Stimulated activated CD4-positive, alpha-beta T cell treated with anti-CD3 and anti-CD28 coated beads, TNF-alpha, amount 100 ng/mL, for 24 hours (primary cell): ENCODE results near the gene SLC27A4.
A peak's percentile ranks its signal among the peaks of the same experiment; 100 is the strongest.
"Not testable (repeated sequence)": the region's sequence is repeated elsewhere in the genome, so short reads cannot be mapped to it uniquely, and the experiment has no call there.

Experiments used
- DNase-seq, 3 experiments: peaks; one replicate each; pipeline ENCODE4 v3.0.0-alpha.2; 2020; ENCODE audit warnings: low read depth in 3 of 3

Gene SLC27A4

DNA sequence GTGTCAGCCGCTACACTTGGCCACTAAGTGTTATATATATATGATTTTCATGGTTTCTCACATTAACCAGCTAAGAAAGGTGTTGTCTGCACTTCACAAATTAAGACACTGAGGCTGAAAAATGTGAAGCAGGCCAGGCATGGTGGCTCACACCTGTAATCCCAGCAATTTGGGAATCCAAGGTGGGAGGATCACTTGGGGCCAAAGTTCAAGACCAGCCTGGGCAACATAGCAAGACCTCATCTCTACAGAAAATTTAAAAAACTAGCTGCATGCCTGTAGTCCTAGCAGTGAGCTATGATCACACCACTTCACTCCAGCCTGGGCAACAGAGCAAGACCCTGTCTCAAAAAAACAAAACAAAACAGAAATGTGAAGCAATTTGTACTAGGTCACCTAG is 15.9 kb upstream of the SLC27A4 start:
- DNase-seq: no peak

DNA sequence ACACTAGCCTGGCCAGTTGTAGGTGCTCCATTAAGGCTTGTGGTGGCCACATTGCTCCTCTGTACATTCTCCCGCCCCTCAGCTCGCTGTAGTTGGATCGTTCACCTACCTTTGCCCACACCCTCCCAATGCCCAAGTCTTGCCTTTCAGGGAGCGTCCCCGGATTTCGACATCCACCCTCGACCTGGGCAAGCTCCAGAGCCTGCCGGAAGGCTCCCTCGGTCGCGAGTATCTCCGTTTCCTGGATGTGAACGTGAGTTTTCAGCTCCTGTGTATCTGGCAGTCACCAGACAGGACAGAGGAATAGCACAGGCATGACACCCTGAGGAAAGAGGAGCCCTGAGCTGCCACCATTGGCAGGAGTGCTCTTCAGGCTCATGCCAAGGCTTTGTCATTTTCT is 14.7 kb upstream of the SLC27A4 start:
- DNase-seq: no peak

DNA sequence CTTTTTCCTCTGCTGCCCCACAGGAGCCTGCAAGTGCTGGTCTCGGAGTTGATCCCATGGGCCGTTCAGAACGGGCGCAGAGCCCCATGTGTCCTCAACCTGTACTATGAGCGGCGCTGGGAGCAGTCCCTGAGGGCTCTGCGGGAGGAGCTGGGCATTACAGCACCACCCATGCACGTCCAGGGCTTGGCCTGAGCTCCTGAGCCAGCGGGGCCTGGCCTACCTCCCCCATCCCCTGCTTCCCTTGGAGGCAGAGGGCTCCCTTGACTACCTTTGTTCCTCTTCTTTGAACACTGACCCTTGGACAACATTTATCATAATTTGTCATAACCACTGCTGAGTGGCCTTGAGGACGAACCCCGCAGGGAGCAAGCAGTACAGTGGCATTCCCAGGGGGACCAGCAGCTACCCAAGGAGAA is 6.9 kb upstream of the SLC27A4 start:
- no peak for DNase-seq

DNA sequence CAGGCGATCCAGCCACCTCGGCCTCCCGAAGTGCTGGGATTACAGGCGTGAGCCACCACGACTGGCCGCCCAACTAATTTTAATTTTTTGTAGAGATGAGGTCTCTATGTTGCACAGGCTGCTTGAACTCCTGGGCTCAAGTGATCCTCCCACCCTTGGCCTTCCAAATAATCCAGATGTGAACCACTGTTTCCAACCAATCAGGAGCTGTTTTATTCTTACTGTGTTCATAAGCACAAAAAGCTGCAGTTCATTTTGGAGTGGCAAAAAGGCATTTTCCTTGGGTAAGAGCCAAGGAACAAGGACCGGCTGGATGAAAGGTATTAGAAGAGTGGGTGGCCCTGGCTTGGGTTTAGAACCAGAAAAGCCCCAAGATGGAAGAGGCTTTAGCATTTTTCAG is 5.2 kb upstream of the SLC27A4 start:
- no peak for DNase-seq

DNA sequence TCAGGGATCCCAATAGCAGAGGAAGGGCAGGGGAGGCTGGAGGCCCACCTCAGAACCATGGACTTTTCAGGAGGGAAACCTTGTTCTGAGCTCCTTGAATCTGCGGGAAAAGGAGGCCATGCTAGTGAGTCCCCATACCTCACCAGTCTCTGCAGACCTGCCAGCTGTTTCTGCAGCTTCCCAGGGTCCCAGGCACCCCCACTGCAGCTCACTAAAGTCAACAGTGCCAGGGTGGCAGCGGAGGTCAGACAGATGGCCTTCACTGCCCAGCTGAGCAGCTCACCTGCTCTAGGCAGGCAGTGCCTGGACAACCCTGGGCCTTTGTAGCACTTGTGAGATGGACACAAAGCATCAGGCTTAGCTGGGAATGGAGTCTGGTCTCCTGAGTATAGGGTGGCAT is 4.4 kb upstream of the SLC27A4 start:
- no peak for DNase-seq

DNA sequence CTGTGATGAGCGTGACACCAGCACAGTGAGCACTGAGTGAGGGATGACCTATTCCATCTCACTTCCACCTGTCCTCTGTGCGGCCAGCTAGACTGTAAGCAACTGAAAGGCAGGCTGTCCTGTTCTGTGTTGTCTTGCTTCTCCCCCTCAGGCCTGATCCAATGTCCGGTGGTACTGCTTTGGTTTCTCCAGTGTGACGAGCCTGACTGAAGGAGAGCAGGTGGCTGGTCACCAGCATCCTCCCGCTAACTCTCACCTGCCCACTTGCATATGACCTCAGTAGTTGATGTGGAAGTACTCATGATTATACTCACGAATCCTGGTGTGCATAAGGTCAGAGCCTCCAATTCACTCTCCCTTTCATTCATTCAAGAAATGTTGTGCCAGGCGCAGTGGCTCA is 2.4 kb upstream of the SLC27A4 start:
- DNase-seq: no peak

DNA sequence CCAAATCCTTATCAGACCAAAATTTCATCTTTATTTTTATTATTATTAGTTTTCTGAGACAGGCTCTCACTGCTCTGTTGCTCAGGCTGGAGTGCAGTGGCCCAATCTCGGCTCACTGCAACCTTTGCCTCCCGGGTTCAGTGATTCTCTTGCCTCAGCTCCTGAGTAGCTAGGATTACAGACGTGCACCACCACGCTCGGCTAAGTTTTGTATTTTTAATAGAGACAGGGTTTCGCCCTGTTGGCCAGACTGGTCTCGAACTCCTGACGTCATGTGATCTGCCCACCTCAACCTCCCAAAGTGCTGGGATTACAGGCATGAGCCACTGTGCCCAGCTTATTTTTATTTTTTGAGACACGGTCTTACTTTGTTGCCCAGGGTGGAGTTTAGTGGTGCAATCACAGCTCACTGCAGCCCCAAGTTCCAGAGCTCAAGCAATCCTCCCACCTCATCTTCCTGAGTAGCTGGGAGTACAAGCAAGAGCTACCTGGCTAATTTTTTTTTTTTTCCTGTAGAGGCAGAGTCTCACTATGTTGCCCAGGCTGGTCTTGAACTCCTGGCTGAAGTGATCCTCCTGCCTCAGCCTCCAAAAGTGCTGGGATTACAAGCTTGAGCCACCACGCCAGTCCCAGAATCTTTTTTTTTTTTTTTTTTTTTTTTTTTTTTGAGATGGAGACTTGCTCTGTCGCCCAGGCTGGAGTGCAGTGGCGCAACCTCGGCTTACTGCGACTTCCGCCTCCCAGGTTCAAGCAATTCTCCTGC is 1.3 kb upstream of the SLC27A4 start:
- DNase-seq: not testable (repeated sequence)

DNA sequence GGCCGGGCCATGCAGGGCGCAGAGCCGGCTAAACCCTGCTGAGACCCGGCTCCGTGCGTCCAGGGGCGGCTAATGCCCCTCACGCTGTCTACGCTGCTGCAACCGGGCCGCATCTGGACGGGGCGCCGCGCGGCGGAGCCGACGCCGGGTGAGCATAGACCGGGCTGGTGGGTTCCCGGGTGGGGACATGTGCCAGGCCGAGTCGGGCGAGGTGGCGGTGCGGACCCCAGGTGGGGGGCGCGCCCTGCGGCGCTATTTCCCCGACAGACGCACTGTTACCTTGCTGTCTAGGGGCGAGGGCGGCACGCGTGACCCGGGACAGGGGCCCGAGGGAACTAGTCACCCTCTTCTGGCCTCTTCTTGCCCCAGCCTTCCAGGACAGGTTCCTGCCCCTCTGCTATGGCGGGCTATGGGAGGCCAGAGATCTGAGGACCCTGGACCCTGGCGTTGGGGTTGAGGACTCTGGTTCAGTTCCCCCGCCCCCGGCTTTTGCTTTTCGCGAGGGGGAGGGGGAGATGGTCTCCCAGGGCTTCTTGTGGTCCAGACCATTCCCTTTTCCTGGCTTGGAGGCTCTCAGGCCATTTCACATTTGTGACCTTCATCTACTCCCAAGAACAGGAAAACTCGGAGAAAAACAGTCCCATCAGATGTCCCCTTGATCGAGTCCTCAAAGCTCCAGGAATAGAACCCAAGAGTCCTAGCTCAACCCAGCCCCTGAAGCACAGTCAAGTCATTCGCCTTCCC is 536 bp downstream of the SLC27A4 start:
- DNase-seq: peak in 1 of 3 experiments; percentile 9

DNA sequence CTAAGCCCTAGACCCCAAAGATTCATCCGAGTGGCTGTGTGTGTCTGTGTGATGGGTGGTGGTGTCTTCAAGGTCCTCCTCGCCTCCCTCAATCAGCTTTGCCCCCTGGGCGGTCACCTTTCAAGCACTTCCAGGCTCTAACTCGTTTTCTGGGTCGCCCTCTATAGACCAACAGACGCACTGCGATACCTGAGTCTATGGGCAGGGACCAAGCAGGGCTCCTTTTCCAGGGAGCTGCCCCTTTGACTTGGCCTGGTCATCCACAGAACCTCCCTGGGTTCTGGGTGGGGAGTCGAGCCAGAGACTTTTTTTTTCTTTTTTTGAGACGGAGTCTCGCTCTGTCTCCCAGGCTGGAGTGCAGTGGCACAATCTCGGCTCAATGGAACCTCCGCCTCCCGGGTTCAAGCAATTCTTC is 1.1 kb downstream of the SLC27A4 start:
- DNase-seq: peak; percentile 36 to 65 (median 53)

DNA sequence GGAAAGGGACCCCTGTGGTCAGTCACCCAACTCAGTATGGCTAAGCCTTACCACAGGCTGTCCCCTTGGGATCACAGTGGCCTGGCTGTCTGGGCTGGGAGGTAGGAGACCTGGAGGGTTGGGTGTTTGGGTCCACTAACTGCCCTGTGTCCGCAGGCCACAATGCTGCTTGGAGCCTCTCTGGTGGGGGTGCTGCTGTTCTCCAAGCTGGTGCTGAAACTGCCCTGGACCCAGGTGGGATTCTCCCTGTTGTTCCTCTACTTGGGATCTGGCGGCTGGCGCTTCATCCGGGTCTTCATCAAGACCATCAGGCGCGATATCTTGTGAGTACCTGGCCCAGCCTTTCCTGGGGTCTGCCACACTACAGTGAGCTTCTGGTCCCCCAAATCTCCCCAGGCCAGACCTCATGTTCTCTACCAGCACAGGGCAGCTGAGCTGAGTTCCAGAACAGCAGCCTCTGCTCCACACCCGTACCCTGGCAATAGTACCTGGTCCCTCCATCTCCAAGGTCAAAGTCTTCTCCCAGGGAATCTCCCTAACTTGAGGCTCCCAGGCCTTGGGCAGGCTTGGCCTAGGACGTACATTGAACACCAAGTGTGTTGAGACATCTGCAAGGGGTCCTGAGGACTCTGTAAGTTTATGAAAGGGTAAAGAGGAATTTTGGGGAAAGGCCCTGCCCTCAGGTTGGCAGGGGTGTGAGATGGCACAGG is 2.8 kb downstream of the SLC27A4 start:
- no peak for DNase-seq

DNA sequence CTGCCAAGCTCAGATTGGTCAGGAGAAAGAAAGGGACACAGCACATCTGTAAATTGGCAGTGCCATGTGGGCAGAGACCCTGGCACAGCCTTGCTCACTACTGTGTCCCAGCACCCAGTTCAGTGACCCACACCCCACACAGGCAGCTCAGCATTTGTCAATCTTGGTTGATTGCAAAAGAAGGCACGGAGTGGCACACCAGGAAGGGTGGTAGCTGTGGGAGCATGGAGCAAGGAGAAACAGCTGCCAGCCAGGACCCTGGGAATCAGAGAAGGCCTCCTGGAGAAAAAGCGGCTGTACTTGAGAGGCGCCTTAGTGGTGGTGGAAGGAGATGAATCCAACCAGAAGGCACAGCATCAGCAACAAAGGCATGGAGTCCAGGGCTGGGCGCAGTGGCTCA is 3.5 kb downstream of the SLC27A4 start:
- DNase-seq: no peak

DNA sequence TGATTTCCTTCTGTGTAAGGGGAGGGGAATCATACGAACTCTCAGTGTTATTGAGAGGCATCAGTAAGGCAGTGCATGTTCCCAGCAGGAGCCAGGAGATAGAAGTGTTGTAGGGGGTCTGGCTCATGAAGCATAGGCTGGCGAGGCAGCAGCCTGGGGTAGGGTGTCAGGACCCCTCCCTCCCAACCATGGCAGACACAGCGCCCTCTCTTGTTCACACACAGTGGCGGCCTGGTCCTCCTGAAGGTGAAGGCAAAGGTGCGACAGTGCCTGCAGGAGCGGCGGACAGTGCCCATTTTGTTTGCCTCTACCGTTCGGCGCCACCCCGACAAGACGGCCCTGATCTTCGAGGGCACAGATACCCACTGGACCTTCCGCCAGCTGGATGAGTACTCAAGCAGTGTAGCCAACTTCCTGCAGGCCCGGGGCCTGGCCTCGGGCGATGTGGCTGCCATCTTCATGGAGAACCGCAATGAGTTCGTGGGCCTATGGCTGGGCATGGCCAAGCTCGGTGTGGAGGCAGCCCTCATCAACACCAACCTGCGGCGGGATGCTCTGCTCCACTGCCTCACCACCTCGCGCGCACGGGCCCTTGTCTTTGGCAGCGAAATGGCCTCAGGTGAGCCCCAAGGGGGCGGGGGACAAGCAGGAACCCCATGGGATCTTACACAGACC is 4.7 kb downstream of the SLC27A4 start:
- no peak for DNase-seq

DNA sequence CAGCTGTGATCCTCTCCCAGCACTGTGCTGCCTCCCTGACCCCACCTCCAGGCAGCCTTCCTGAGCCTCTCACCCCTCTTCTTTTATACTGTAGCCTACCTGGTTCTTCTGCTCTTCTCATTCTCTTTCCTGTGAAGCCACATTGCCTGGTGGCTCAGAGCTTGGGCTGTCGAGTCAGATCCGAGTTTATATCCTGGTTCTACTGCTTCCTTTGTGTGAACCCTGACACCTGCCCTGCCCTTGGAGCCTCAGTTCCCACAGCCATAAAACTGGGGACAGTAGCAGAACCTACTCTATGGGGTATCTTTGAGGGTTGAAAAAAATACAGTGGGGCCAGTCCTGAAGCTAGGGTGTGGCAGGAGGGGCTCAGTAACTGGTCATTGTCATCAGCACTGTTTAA is 8.8 kb downstream of the SLC27A4 start:
- no peak for DNase-seq

DNA sequence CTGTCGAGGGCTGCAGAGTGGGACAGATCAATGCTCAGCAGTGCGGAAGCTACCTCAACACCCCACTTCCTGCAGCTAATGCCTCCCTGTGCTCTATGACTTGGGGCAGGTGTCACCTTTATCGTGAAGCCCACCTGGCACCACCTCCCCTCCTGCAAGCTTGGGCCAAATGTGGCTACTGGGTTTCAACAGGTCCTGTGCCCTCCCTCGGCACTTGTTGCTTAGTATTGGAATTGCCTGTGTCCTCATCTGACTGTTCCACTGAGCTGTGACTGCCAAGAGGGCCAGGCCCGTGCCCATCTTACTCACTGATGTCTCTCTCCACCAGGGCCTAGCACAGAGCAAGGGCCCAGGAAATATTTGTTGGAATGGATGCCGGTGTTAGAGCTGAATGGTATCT is 9.4 kb downstream of the SLC27A4 start:
- DNase-seq: no peak

DNA sequence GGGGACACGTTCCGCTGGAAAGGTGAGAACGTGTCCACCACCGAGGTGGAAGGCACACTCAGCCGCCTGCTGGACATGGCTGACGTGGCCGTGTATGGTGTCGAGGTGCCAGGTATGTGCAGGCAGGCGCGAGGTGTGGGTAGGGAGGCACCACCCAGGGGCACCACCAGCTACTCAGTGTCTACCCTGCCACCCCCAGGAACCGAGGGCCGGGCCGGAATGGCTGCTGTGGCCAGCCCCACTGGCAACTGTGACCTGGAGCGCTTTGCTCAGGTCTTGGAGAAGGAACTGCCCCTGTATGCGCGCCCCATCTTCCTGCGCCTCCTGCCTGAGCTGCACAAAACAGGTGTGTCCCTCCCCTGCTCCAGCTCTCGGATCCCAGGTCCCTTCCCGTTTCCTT is 15.1 kb downstream of the SLC27A4 start:
- no peak for DNase-seq

DNA sequence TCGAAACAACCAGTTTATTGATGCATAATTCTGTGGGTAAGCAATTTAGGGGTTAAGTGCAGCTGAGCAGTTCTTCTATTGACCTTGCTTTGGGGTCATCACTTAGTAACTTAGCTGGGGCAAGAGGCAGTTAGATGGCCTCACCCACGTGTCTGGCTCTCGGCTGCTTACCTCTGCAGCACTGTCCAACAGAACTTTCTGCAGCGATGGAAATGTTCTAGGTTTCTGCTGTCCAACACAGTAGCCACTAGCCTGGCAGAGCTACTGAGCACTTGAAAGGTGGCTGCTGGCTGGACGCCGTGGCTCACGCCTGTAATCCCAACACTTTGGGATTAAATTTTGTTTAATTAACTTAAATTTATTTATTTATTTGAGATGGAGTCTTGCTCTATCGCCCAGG is 17.8 kb downstream of the SLC27A4 start:
- DNase-seq: no peak

DNA sequence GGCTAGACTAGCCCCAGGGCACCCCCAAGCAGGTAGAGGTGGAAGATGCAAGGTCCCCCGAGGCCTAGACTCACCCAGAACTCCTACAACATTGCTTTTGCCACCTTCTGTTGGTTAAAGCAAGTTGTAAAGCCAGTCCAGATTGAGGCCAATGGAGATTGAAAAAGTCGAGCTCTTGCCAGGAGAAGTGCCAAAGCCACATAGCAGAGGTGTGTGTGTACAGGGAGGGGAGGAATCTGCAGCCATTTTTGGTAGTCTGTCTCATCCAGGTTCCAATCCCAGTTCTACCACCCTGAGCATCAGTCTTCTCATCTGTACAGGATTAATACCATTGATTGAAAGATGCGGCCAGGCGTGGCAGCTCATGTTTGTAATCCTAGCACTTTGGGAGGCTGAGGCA is 18.5 kb downstream of the SLC27A4 start:
- DNase-seq: no peak

DNA sequence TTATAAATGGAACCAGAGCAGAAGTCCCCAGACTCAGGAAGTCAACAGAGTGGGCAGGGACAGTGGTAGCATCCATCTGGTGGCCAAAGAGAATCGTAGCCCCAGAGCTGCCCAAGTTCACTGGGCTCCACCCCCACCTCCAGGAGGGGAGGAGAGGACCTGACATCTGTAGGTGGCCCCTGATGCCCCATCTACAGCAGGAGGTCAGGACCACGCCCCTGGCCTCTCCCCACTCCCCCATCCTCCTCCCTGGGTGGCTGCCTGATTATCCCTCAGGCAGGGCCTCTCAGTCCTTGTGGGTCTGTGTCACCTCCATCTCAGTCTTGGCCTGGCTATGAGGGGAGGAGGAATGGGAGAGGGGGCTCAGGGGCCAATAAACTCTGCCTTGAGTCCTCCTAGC is 20.5 kb downstream of the SLC27A4 start:
- no peak for DNase-seq

DNA sequence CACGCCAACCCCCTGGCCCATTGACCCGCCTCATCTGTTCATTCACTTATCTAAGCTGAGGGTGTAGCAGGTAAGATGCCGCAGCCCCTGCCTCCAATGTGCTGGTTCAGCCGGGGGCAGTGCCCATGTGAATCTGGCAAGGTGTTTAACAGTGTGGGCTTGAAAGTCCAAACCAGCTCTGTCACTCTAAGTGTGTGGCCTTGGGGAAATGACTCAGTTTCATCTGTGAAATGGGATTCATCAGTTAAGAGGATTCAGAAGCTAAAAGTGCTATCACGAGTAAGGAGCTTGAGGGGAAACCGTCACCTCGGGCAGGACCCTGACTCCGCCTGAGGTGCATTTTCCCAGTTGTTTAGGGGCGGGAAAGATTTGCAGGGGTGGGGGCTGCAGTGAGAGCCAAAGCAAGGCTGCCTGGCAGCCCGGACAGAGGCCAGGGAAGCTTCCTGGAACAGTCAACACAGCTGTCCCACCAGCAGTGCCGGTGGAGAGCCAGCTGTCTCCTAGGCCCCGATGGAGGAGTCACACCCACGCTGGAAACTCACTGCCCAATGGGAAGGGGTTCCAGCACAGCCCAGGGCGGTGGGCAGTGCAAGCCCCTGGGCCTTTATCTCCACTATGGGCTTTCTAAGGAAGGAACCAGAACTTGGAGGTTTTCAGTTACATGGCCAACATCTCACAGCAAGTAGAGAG is 21.1 kb downstream of the SLC27A4 start:
- no peak for DNase-seq

DNA sequence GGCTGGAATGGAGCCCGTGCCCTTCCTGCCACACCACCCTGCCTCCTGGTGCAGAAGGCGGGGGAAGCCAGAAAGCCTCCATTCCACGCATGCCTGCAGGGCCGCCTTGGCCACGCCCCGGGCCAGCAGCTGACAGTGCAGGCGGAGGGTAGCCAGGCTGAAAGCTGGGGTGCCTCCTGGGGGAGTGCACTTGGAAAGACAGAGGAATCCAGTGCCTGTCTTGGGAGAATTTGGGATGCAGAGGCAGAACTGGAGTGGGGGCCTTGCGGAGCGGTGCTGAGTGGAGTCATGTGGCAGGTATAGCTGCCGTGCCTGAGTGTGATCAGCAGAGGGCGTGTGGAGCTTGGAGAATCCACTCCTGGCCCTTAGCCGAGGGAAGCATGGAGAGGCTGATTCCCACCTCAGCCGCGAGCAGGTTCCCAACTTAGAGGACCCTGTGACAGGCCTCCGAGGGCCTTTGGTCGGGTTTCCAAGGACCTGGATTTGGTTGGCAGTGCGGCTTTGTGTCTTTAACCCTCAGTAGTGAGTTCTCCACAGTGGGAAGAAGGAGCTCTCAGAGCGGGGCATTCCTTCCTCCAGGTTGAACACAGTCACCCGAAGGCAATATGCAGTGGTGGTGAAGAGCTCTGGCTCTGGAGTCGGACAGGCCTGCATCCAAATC is 21.8 kb downstream of the SLC27A4 start:
- DNase-seq: peak; percentile 35 to 69 (median 41)

DNA sequence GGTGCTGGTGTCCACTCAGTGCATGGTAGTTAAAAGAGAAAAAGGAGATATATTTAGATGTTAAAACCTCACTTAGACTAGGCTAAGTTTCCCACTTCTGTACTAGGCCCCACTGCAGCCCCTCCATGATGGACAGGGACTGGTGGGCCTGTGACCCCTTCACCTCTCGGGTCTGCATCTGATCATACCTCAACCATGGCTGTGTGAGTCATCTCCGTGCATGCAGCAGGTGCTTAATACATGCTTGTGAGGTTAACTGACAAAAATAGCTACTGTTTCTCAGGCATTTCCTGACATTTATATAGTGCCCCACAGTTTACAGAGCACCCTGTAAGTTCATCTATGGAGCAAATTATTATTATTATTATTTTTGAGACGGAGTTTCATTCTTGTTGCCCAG is 22.4 kb downstream of the SLC27A4 start:
- DNase-seq: no peak
